BJ (cell line): ENCODE data around the gene BNIPL. TPM values are rescaled to one million over a fixed set of nuclear protein-coding genes. Genes with fewer than 3 reads are reported as not detected.

Experiments
- CTCF ChIA-PET: fragments of 350-600 bp; formaldehyde crosslinking; extraction: SDS; loops from one replicate; lab custom pipeline; 2021; ENCODE audit warnings: antibody characterized with exemption, inconsistent platforms; lab: Yijun Ruan, JAX
- POLR2A ChIA-PET: fragments of 300-600 bp; sonication (Branson Sonifier 250); formaldehyde crosslinking; extraction: SDS; loops from one replicate; lab custom pipeline; 2021; ENCODE audit warnings: antibody characterized with exemption; lab: Charles Lee
- DNase-seq: peaks from one replicate; pipeline ENCODE4 v3.0.0-alpha.2; 2011; ENCODE audit warnings: low read depth
- H3K27me3 ChIP-seq: 2 replicates; pipeline ENCODE4 v1.6.0; 2011; ENCODE audit warnings: low read length; ENCODE audit not compliant: control insufficient read depth, insufficient read depth
- H3K36me3 ChIP-seq: 2 replicates; pipeline ENCODE4 v1.5.1; 2011; ENCODE audit warnings: low read length; ENCODE audit not compliant: control insufficient read depth, insufficient read depth
- H3K4me3 ChIP-seq: 2 replicates; pipeline ENCODE4 v1.5.1; 2011; ENCODE audit warnings: low read depth, mild to moderate bottlenecking, control low read depth, low read length
- polyA plus RNA-seq: library from polyadenylated mRNA; depleted of rRNA; stranded (reverse); fragments of >200 nt; gene quantifications from 2 replicates; pipeline ENCODE4 v1.2.3, GENCODE V29; 2011
- TF ChIP-seq, protein P1 (sequence below): IDR thresholded peaks from 2 replicates; pipeline ENCODE4 v1.5.1; 2011; ENCODE audit warnings: low read depth, mild to moderate bottlenecking, control low read depth, inconsistent platforms, low read length, moderate library complexity; ENCODE audit not compliant: insufficient read depth

BNIPL gene
- polyA plus RNA-seq, 1 experiment, result 0.31 TPM

- no peak for DNase-seq
- POLR2A ChIA-PET, result interaction anchor here (0.6 kb wide), 1 partner anchor 501 kb away, joined by 4 read pairs; no protein-coding TSS in a partner anchor
- H3K27me3 ChIP-seq, result no peaks in the 10 kb centered on the region
- CTCF ChIA-PET, result interaction anchor here (0.6 to 3.3 kb wide), 5 partner anchors 10 to 1054 kb away, joined by 3 to 13 read pairs (median 5); partner anchors contain the start of genes C1orf56 and GABPB2
- H3K36me3 ChIP-seq, result peaks cover 1% of the 10 kb centered on the region
- peak overlapping the region; percentile 88 for H3K4me3 ChIP-seq
- TF ChIP-seq, protein P1, sequence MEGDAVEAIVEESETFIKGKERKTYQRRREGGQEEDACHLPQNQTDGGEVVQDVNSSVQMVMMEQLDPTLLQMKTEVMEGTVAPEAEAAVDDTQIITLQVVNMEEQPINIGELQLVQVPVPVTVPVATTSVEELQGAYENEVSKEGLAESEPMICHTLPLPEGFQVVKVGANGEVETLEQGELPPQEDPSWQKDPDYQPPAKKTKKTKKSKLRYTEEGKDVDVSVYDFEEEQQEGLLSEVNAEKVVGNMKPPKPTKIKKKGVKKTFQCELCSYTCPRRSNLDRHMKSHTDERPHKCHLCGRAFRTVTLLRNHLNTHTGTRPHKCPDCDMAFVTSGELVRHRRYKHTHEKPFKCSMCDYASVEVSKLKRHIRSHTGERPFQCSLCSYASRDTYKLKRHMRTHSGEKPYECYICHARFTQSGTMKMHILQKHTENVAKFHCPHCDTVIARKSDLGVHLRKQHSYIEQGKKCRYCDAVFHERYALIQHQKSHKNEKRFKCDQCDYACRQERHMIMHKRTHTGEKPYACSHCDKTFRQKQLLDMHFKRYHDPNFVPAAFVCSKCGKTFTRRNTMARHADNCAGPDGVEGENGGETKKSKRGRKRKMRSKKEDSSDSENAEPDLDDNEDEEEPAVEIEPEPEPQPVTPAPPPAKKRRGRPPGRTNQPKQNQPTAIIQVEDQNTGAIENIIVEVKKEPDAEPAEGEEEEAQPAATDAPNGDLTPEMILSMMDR, result no peak
These were observed 24.5 kb downstream of the BNIPL start for GRCh38 chr1:151060657-151061421.

DNA sequence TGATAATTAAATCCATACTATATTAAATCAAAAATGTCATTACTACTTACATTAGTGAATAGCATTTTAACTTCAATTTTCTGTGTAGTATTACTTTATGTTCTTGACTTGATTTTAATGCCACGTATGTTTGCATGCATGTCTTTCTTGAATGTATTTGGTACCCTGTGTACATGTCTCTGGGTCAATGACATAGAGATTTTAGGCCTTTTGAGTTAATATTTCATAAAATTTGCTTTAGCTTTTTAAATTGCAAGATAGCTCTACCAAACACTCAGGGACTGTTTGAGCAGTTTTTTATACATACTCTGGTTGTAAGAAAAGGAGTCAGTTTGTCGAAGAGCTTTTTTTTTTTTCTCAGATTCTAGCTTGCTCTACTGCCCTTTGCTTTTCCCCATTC, 25.3 kb downstream of the BNIPL start:
- CTCF ChIA-PET, result interaction anchor here (0.6 to 3.3 kb wide), 3 partner anchors 10 to 1055 kb away, joined by 3 to 13 read pairs (median 10); partner anchors contain the start of genes C1orf56 and GABPB2
- POLR2A ChIA-PET, result interaction anchor here (0.5 kb wide), 1 partner anchor 220 kb away, joined by 4 read pairs; the partner anchor contains the start of gene ZNF687
- Histone ChIP-seq H3K4me3 (no peak overlapping the region), H3K36me3 (no peaks in the 10 kb centered on the region; the same call in 1 of the 2 replicates), H3K27me3 (no peaks in the 10 kb centered on the region)
- DNase-seq, result no peak
- TF ChIP-seq, protein P1, result no peak

GRCh38 chr1:151062741-151063371, 26.5 kb downstream of the BNIPL start:
- TF ChIP-seq, protein P1, result no peak
- Histone ChIP-seq H3K27me3 (no peaks in the 10 kb centered on the region), H3K4me3 (no peak overlapping the region), H3K36me3 (no peaks in the 10 kb centered on the region)
- CTCF ChIA-PET, result interaction anchor here (0.6 to 3.3 kb wide), 3 partner anchors 9 to 42 kb away, joined by 3 to 13 read pairs (median 10); partner anchors contain the start of genes C1orf56 and GABPB2
- POLR2A ChIA-PET, result no interaction called here
- peak; percentile 58 for DNase-seq

DNA sequence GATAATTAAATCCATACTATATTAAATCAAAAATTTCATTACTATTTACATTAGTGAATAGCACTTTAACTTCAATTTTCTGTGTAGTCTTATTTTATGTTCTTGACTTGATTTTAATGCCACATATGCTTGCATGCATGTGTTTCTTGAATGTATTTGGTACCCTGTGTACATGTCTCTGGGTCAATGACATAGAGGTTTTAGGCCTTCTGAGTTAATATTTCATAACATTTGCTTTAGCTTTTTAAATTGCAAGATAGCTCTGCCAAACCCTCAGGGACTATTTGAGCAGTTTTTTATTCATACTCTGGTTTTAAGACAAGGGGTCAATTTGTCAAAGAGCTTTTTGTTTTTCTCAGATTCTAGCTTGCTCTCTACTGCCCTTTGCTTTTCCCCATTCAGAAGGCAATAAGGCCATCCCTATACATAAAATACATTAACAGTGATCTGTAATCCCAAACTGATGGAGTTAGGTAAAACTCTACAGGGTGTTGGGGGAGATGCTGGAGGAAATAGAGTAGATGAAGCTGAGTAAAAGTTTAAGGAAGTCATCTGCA, 28.8 kb downstream of the BNIPL start:
- DNase-seq, result no peak
- ChIA-PET POLR2A (interaction anchor here (0.5 kb wide), 1 partner anchor 18 kb away, joined by 3 read pairs; no protein-coding TSS in a partner anchor), CTCF (interaction anchor here (1.4 kb wide), 1 partner anchor 41 kb away, joined by 5 read pairs; no protein-coding TSS in a partner anchor)
- Histone ChIP-seq H3K27me3 (no peaks in the 10 kb centered on the region), H3K36me3 (no peaks in the 10 kb centered on the region), H3K4me3 (no peak overlapping the region)
- TF ChIP-seq, protein P1, result no peak
